HEK293 (cell line): ENCODE data around the gene MRTFB.

Experiments used
- CTCF ChIA-PET: fragments of 350-600 bp; formaldehyde crosslinking; extraction: SDS; loops from one replicate; lab custom pipeline; 2021; ENCODE audit warnings: antibody characterized with exemption; lab: Yijun Ruan, JAX
- POLR2A ChIA-PET: fragments of 300-600 bp; formaldehyde crosslinking; extraction: SDS; loops from one replicate; lab custom pipeline; 2020; ENCODE audit warnings: antibody characterized with exemption, inconsistent platforms; lab: Yijun Ruan, JAX
- H3K27ac ChIP-seq: fragments of 200-500 bp; sonication (Bioruptor generic); 2 replicates; pipeline ENCODE4 v1.5.1; 2014; ENCODE audit warnings: low read depth, low read length, control low read depth, inconsistent platforms; ENCODE audit errors: extremely low read depth
- H3K36me3 ChIP-seq, 2 experiments: fragments of 200-500 bp in 1 of 2; sonication (Bioruptor generic) in 1 of 2; 1 replicate in 1 of 2; 2 replicates in 1 of 2; pipeline ENCODE4 v1.5.1; 2014 to 2017; ENCODE audit warnings: inconsistent platforms in 2 of 2, low read length in 2 of 2; ENCODE audit not compliant: control insufficient read depth in 2 of 2, insufficient read depth in 1 of 2
- H3K4me1 ChIP-seq: fragments of 200-500 bp; sonication (Bioruptor generic); 2 replicates; pipeline ENCODE4 v1.5.1; 2014; ENCODE audit warnings: mild to moderate bottlenecking, low read length, inconsistent platforms; ENCODE audit not compliant: control insufficient read depth, insufficient read depth
- H3K4me3 ChIP-seq: 2 replicates; pipeline ENCODE4 v1.5.1; 2011; ENCODE audit warnings: low read depth, mild to moderate bottlenecking, control low read depth, low read length, moderate library complexity
- H3K9me3 ChIP-seq: fragments of 200-500 bp; sonication (Bioruptor generic); 2 replicates; pipeline ENCODE4 v1.5.1; 2014; ENCODE audit warnings: low read depth, low read length, inconsistent platforms; ENCODE audit not compliant: control insufficient read depth, insufficient read depth
- BCL11A ChIP-seq: fragments of 450-650 bp; formaldehyde crosslinking; IDR thresholded peaks from 2 replicates; pipeline ENCODE4 v1.5.1; 2016; ENCODE audit warnings: low read depth, missing biosample characterization, missing genetic modification characterization
- BCL11B ChIP-seq: fragments of 450-650 bp; formaldehyde crosslinking; IDR thresholded peaks from 2 replicates; pipeline ENCODE4 v1.5.1; 2016; ENCODE audit warnings: low read depth, missing biosample characterization, missing genetic modification characterization
- SCRT2 ChIP-seq: fragments of 450-650 bp; formaldehyde crosslinking; IDR thresholded peaks from 2 replicates; pipeline ENCODE4 v1.5.1; 2016; ENCODE audit warnings: missing biosample characterization, missing genetic modification characterization
- ZNF140 ChIP-seq: fragments of 450-650 bp; formaldehyde crosslinking; IDR thresholded peaks from 2 replicates; pipeline ENCODE4 v1.5.1; 2016; ENCODE audit warnings: missing biosample characterization, missing genetic modification characterization
- ZNF169 ChIP-seq: fragments of 450-650 bp; formaldehyde crosslinking; IDR thresholded peaks from 2 replicates; pipeline ENCODE4 v1.5.1; 2016; ENCODE audit warnings: missing biosample characterization, missing genetic modification characterization
- ZNF174 ChIP-seq: fragments of 450-650 bp; formaldehyde crosslinking; IDR thresholded peaks from 2 replicates; pipeline ENCODE4 v1.5.0; 2017; ENCODE audit warnings: missing biosample characterization, mild to moderate bottlenecking, missing genetic modification characterization
- ZNF214 ChIP-seq: fragments of 450-650 bp; formaldehyde crosslinking; IDR thresholded peaks from 2 replicates; pipeline ENCODE4 v1.5.1; 2017; ENCODE audit warnings: missing biosample characterization, mild to moderate bottlenecking, missing genetic modification characterization, borderline replicate concordance
- ZNF660 ChIP-seq: fragments of 450-650 bp; IDR thresholded peaks from 2 replicates; pipeline ENCODE4 v1.5.1; 2018; ENCODE audit warnings: missing biosample characterization, mild to moderate bottlenecking, missing genetic modification characterization
- ZNF701 ChIP-seq: fragments of 450-650 bp; formaldehyde crosslinking; IDR thresholded peaks from 2 replicates; pipeline ENCODE4 v1.5.1; 2016; ENCODE audit warnings: missing biosample characterization, missing genetic modification characterization
- ZNF777 ChIP-seq: fragments of 450-650 bp; formaldehyde crosslinking; IDR thresholded peaks from 2 replicates; pipeline ENCODE4 v1.5.1; 2017; ENCODE audit warnings: missing biosample characterization, missing genetic modification characterization, borderline replicate concordance
- ZNF830 ChIP-seq: fragments of 450-650 bp; IDR thresholded peaks from 2 replicates; pipeline ENCODE4 v1.5.0; 2018; ENCODE audit warnings: missing biosample characterization, missing genetic modification characterization, low read depth, mild to moderate bottlenecking, moderate library complexity
- TF ChIP-seq, protein P1 (sequence below): fragments of 450-650 bp; formaldehyde crosslinking; IDR thresholded peaks from 2 replicates; pipeline ENCODE4 v1.5.0; 2017; ENCODE audit warnings: missing biosample characterization, missing genetic modification characterization, borderline replicate concordance
- TF ChIP-seq, protein P2 (sequence below): fragments of 450-650 bp; formaldehyde crosslinking; IDR thresholded peaks from 2 replicates; pipeline ENCODE4 v1.5.1; 2016; ENCODE audit warnings: missing biosample characterization, missing genetic modification characterization
- TF ChIP-seq, protein P3 (sequence below): fragments of 450-650 bp; IDR thresholded peaks from 2 replicates; pipeline ENCODE4 v1.5.1; 2018; ENCODE audit warnings: missing biosample characterization, missing genetic modification characterization
- TF ChIP-seq, protein P4 (sequence below): fragments of 450-650 bp; formaldehyde crosslinking; IDR thresholded peaks from 2 replicates; pipeline ENCODE4 v1.5.1; 2016; ENCODE audit warnings: missing biosample characterization, missing genetic modification characterization
- TF ChIP-seq, protein P5 (sequence below): fragments of 450-650 bp; formaldehyde crosslinking; IDR thresholded peaks from 2 replicates; pipeline ENCODE4 v1.5.1; 2016; ENCODE audit warnings: missing biosample characterization, missing genetic modification characterization, borderline replicate concordance
- TF ChIP-seq, protein P6 (sequence below): fragments of 450-650 bp; formaldehyde crosslinking; IDR thresholded peaks from 2 replicates; pipeline ENCODE4 v1.5.1; 2016; ENCODE audit warnings: missing biosample characterization, missing genetic modification characterization

Gene MRTFB

DNA sequence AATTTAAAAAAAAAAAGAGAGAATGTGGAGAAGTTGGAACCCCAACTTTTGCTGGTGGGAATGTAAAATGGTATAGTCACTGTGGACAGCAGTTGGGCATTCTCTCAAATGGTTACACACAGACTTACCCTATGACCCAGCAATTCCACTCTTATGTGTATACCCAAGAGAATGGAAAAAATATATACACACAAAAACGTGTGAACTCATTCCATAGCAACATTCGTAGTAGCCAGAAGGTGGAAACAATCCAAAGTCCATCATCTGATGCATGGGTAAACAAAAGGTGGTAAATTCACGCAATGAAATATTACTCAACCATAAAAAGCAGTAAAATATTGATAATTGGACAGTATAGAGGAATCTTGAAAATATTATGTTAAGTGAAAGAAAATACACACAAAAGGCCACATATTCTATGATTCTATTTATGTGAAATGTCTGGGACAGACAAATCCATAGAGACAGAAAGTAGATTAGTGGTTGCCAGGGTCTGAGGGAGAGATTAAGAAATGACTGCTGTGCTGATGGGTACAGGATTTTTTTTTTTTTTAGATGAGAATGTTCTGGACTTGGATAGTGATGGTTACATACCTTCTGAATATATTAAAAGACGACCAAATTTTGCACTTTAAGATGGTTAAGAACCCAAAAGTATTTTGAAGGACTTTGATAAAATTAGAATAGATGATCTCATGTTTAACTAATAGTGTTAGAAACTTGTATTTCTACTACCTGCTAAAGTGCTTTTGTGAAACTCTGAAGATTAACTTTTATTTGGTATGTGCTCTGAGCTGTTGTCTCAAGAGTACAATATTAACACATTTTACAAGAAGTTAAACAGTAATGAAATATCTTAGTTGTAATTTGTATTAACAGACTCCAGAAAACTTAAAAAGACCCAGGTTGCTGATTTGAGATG, 60.9 kb downstream of the MRTFB start:
- Histone ChIP-seq H3K4me1 (no peaks in the 10 kb centered on the region), H3K36me3 (no peaks in the 10 kb centered on the region), H3K4me3 (no peak overlapping the region), H3K27ac (no peak overlapping the region), H3K9me3 (no peaks in the 10 kb centered on the region)
- peak; percentile 43; the same call in 1 of the 2 replicates for TF ChIP-seq ZNF140
- TF ChIP-seq, protein P1, sequence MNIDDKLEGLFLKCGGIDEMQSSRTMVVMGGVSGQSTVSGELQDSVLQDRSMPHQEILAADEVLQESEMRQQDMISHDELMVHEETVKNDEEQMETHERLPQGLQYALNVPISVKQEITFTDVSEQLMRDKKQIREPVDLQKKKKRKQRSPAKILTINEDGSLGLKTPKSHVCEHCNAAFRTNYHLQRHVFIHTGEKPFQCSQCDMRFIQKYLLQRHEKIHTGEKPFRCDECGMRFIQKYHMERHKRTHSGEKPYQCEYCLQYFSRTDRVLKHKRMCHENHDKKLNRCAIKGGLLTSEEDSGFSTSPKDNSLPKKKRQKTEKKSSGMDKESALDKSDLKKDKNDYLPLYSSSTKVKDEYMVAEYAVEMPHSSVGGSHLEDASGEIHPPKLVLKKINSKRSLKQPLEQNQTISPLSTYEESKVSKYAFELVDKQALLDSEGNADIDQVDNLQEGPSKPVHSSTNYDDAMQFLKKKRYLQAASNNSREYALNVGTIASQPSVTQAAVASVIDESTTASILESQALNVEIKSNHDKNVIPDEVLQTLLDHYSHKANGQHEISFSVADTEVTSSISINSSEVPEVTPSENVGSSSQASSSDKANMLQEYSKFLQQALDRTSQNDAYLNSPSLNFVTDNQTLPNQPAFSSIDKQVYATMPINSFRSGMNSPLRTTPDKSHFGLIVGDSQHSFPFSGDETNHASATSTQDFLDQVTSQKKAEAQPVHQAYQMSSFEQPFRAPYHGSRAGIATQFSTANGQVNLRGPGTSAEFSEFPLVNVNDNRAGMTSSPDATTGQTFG (tag by site-specific recombination) = no peak
- ChIA-PET CTCF (no interaction called here), POLR2A (no interaction called here)

DNA sequence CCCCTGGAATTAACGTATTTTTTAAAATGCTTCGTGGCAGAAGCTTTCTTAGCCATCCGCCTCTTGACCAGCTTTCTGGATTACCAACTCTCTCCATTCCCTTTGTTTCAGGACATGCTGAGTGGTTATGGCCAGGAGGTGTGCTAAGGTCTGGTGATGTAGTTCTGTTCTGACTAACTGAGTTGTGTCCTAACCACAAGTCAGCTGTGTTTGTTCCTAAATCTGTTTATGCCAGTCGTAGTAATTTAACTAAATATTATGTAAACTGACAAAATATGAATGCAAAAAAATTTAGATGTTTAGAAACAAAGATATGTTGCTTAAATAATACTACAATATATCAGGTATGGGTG, 61.6 kb downstream of the MRTFB start:
- ChIA-PET CTCF (no interaction called here), POLR2A (no interaction called here)
- no peaks in the 10 kb centered on the region for H3K36me3 ChIP-seq
- TF ChIP-seq SCRT2 (tag by site-specific recombination) (no peak), BCL11A (tag by site-specific recombination) (no peak), ZNF174 (tag by site-specific recombination) (no peak), ZNF169 (no peak), ZNF660 (tag by site-specific recombination) (no peak), ZNF777 (tag by site-specific recombination) (no peak), ZNF214 (no peak), ZNF701 (tag by site-specific recombination) (no peak), BCL11B (tag by site-specific recombination) (no peak), ZNF830 (tag by site-specific recombination) (no peak)
- TF ChIP-seq, protein P2, sequence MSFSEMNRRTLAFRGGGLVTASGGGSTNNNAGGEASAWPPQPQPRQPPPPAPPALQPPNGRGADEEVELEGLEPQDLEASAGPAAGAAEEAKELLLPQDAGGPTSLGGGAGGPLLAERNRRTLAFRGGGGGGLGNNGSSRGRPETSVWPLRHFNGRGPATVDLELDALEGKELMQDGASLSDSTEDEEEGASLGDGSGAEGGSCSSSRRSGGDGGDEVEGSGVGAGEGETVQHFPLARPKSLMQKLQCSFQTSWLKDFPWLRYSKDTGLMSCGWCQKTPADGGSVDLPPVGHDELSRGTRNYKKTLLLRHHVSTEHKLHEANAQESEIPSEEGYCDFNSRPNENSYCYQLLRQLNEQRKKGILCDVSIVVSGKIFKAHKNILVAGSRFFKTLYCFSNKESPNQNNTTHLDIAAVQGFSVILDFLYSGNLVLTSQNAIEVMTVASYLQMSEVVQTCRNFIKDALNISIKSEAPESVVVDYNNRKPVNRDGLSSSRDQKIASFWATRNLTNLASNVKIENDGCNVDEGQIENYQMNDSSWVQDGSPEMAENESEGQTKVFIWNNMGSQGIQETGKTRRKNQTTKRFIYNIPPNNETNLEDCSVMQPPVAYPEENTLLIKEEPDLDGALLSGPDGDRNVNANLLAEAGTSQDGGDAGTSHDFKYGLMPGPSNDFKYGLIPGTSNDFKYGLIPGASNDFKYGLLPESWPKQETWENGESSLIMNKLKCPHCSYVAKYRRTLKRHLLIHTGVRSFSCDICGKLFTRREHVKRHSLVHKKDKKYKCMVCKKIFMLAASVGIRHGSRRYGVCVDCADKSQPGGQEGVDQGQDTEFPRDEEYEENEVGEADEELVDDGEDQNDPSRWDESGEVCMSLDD (tag by site-specific recombination) = no peak
- TF ChIP-seq, protein P3, sequence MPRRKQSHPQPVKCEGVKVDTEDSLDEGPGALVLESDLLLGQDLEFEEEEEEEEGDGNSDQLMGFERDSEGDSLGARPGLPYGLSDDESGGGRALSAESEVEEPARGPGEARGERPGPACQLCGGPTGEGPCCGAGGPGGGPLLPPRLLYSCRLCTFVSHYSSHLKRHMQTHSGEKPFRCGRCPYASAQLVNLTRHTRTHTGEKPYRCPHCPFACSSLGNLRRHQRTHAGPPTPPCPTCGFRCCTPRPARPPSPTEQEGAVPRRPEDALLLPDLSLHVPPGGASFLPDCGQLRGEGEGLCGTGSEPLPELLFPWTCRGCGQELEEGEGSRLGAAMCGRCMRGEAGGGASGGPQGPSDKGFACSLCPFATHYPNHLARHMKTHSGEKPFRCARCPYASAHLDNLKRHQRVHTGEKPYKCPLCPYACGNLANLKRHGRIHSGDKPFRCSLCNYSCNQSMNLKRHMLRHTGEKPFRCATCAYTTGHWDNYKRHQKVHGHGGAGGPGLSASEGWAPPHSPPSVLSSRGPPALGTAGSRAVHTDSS (tag by site-specific recombination) = no peak
- TF ChIP-seq, protein P4, sequence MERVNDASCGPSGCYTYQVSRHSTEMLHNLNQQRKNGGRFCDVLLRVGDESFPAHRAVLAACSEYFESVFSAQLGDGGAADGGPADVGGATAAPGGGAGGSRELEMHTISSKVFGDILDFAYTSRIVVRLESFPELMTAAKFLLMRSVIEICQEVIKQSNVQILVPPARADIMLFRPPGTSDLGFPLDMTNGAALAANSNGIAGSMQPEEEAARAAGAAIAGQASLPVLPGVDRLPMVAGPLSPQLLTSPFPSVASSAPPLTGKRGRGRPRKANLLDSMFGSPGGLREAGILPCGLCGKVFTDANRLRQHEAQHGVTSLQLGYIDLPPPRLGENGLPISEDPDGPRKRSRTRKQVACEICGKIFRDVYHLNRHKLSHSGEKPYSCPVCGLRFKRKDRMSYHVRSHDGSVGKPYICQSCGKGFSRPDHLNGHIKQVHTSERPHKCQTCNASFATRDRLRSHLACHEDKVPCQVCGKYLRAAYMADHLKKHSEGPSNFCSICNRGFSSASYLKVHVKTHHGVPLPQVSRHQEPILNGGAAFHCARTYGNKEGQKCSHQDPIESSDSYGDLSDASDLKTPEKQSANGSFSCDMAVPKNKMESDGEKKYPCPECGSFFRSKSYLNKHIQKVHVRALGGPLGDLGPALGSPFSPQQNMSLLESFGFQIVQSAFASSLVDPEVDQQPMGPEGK (tag by site-specific recombination) = no peak
- TF ChIP-seq, protein P5, sequence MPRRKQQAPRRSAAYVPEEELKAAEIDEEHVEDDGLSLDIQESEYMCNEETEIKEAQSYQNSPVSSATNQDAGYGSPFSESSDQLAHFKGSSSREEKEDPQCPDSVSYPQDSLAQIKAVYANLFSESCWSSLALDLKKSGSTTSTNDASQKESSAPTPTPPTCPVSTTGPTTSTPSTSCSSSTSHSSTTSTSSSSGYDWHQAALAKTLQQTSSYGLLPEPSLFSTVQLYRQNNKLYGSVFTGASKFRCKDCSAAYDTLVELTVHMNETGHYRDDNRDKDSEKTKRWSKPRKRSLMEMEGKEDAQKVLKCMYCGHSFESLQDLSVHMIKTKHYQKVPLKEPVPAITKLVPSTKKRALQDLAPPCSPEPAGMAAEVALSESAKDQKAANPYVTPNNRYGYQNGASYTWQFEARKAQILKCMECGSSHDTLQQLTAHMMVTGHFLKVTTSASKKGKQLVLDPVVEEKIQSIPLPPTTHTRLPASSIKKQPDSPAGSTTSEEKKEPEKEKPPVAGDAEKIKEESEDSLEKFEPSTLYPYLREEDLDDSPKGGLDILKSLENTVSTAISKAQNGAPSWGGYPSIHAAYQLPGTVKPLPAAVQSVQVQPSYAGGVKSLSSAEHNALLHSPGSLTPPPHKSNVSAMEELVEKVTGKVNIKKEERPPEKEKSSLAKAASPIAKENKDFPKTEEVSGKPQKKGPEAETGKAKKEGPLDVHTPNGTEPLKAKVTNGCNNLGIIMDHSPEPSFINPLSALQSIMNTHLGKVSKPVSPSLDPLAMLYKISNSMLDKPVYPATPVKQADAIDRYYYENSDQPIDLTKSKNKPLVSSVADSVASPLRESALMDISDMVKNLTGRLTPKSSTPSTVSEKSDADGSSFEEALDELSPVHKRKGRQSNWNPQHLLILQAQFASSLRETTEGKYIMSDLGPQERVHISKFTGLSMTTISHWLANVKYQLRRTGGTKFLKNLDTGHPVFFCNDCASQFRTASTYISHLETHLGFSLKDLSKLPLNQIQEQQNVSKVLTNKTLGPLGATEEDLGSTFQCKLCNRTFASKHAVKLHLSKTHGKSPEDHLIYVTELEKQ (tag by site-specific recombination) = no peak
- TF ChIP-seq, protein P6, sequence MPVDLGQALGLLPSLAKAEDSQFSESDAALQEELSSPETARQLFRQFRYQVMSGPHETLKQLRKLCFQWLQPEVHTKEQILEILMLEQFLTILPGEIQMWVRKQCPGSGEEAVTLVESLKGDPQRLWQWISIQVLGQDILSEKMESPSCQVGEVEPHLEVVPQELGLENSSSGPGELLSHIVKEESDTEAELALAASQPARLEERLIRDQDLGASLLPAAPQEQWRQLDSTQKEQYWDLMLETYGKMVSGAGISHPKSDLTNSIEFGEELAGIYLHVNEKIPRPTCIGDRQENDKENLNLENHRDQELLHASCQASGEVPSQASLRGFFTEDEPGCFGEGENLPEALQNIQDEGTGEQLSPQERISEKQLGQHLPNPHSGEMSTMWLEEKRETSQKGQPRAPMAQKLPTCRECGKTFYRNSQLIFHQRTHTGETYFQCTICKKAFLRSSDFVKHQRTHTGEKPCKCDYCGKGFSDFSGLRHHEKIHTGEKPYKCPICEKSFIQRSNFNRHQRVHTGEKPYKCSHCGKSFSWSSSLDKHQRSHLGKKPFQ (tag by site-specific recombination) = no peak
- no peak overlapping the region for H3K4me3 ChIP-seq
- H3K9me3 ChIP-seq = no peaks in the 10 kb centered on the region
- no peak overlapping the region for H3K27ac ChIP-seq
- H3K4me1 ChIP-seq = no peaks in the 10 kb centered on the region
